NCI-H187 treated with DMSO at 0.1 percent for 48 hours (cell line): ENCODE results near the gene GLOD4.
"Not testable (repeated sequence)": the region's sequence is repeated elsewhere in the genome, so short reads cannot be mapped to it uniquely, and the experiment has no call there.

Experiments
- DNase-seq: peaks from one replicate; lab custom pipeline; 2025; lab: John Stamatoyannopoulos, UW

Gene GLOD4, protein sequence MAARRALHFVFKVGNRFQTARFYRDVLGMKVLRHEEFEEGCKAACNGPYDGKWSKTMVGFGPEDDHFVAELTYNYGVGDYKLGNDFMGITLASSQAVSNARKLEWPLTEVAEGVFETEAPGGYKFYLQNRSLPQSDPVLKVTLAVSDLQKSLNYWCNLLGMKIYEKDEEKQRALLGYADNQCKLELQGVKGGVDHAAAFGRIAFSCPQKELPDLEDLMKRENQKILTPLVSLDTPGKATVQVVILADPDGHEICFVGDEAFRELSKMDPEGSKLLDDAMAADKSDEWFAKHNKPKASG

GRCh38 chr17:781805-782731 lies at the start of gene GLOD4, which contains the start of gene MRM3:
GLOD4 (minus strand) TSS chr17:782280; CDS start chr17:782255, 25 bp downstream.
MRM3 (plus strand) TSS chr17:782353; CDS start chr17:782379, 26 bp downstream.
- DNase-seq, result peak; percentile 31

- DNase-seq, result no peak
Measured at GRCh38 chr17:830950-831349, 48.9 kb upstream of the GLOD4 start.

DNA sequence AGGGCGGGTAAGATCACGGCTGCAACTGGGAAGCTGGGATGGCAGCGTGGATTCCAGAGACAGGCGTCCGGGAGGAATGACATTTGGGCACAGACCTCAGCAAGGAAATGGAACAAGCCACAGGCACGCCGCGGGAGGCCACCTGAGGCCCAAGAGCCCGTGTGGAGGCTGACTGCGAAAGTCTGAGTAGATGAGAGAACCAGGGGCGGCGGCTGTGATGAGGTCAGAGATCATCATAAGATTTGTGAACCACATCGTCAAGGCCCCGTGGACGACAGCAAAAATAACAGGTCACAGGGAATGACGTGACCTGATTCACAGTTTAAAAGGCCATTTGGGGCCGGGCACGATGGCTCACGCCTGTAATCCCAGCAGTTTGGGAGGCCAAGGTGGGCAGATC lies 48.3 kb upstream of the GLOD4 start:
- no peak for DNase-seq

DNA sequence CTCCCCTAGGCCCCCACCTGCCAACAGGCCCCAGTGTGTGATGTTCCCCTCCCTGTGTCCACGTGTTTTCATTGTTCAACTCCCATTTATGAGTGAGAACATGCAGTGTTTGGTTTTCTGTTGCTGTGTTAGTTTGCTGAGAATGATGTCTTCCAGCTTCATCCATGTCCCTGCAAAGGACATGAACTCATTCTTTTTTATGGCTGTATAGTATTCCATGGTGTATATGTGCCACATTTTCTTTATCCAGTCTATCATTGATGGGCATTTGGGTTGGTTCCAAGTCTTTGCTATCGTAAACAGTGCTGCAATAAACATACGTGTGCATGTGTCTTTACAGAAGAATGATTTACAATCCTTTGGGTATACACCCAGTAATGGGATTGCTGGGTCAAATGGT lies 47.5 kb upstream of the GLOD4 start:
- DNase-seq, result not testable (repeated sequence)

DNA sequence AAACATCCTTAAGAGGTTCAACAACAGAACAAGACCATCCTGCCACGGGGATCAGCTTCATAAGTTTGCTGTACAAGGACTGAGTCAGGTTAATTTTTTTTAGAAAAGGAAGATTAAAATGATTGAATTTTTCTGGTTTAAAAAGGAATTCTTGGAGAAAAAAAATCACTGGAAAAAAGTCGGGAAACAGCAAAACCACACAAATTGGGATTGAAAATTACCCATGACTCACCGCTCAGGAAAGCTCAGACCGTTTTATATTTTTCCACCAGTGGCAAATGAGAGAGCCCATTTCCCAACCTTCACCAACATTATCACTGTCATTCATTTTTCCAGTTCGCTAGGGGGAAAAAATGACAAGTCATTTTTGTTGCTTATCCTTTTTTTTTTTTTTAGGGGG lies 46.7 kb upstream of the GLOD4 start:
- no peak for DNase-seq

- no peak for DNase-seq
Measured at GRCh38 chr17:826778-827177, 44.7 kb upstream of the GLOD4 start.

DNA sequence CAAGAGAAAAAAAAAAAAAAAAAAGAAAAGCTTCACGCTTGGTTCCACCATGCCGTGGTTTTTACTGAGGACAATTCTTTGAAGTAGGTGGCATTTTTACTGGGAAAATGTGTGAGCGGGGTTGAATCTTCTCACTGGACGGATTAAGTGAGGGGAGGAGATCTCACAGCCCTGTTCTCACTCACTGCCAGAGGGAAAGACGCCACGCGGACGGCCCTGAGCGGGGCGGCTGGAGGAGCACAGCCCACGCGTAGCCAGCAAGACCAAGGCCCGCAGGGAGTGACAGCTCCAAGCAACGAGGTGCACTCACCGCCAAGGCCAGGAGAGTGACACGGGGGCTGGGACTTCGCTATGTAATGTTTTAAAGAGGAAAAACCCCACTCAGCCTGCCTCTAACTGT lies 43.1 kb upstream of the GLOD4 start:
- DNase-seq, result no peak

- DNase-seq, result no peak
Measured at GRCh38 chr17:824378-824777, 42.3 kb upstream of the GLOD4 start.

GRCh38 chr17:823501-823902 lies 41.4 kb upstream of the GLOD4 start:
- no peak for DNase-seq

GRCh38 chr17:819251-819650 lies 37.2 kb upstream of the GLOD4 start:
- DNase-seq, result no peak

DNA sequence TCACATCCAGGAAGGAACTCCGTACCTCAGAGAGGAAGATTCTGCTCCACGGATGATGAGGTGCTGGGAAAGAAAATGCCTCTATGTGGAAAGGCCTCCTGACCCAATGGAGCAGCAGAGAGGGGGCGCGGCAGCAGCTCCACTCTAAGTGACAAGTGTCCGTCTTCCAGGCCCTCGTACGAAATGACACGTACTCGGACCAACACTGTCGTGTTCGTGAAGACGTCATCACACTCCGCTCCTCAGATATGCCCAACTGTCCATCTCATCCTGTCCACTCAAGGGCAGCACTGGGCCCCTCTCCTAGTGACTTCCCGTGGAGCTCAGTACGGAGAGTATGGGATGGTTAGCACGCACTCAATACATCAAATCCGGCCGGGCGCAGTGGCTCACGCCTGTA lies 32.3 kb upstream of the GLOD4 start:
- DNase-seq, result no peak

GRCh38 chr17:812638-813204 lies 30.6 kb upstream of the GLOD4 start:
- no peak for DNase-seq

- DNase-seq, result no peak
Measured at GRCh38 chr17:811051-811784, 29.1 kb upstream of the GLOD4 start.

- DNase-seq, result no peak
Measured at GRCh38 chr17:807523-808294, 25.6 kb upstream of the GLOD4 start.

GRCh38 chr17:806781-807522 lies 24.9 kb upstream of the GLOD4 start:
- no peak for DNase-seq

DNA sequence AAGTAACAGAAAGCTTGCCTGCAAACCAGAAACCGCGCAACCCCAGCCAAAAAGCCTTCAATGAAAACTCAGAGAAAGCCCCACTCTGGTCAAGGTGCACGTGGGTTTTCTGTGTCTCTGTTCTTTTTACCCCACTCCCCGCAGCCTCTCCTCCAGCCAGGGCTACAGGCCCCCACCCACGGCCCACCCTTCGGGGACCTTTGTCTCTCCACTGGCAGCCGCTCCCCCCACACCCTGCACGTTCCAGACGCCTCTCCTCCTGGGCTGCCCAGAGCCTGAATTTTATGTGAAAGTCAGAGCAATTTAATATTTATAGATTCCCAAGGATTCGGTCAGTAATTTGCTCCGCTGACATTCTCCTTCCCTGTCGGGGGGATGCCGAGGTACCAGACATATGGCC lies 24.3 kb upstream of the GLOD4 start:
- no peak for DNase-seq

GRCh38 chr17:805886-806285 lies 23.8 kb upstream of the GLOD4 start:
- DNase-seq, result not testable (repeated sequence)

GRCh38 chr17:804541-805435 lies 22.7 kb upstream of the GLOD4 start:
- DNase-seq, result no peak
